CD4-positive, alpha-beta T cell (primary cell): Measurements from ENCODE around the gene LARGE1. TPM values are rescaled to one million over a fixed set of nuclear protein-coding genes. Genes with fewer than 3 reads are reported as not detected.

Experiments
- ATAC-seq: fragments of 200-7000 bp; cut with Tn5 transposase; one replicate; pipeline ENCODE4 v1.10.0; 2022; ENCODE audit warnings: mild to moderate bottlenecking; ENCODE audit not compliant: poor library complexity
- CTCF ChIA-PET: fragments of 350-600 bp; sonication (Branson Sonifier 250); formaldehyde crosslinking; loops from one replicate; lab custom pipeline; 2021; ENCODE audit warnings: antibody characterized with exemption, inconsistent platforms; lab: Charles Lee
- POLR2A ChIA-PET: fragments of 350-600 bp; sonication (Branson Sonifier 250); formaldehyde crosslinking; loops from one replicate; lab custom pipeline; 2021; ENCODE audit warnings: antibody characterized with exemption, inconsistent platforms; lab: Charles Lee
- DNase-seq, 14 experiments: peaks; one replicate each; pipeline ENCODE4 v3.0.0-alpha.2; 2013 to 2020; ENCODE audit warnings: mixed read lengths in 2 of 14
- H3K27ac ChIP-seq, 2 donors: one replicate each; pipeline versions ENCODE4 v1.5.1 to v1.7.0; 2013; ENCODE audit warnings: low read length in 2 of 2, low read depth in 1 of 2, mild to moderate bottlenecking in 1 of 2
- H3K27me3 ChIP-seq, 2 experiments: 1 replicate in 1 of 2; 2 replicates in 1 of 2; pipeline versions ENCODE4 v1.6.1 to v1.7.0; 2013; ENCODE audit warnings: low read length in 2 of 2, control low read depth in 1 of 2, mild to moderate bottlenecking in 1 of 2, moderate library complexity in 1 of 2; ENCODE audit not compliant: insufficient read depth in 2 of 2, control insufficient read depth in 1 of 2
- H3K36me3 ChIP-seq: one replicate; pipeline ENCODE4 v1.6.1; 2013; ENCODE audit warnings: low read length, control low read depth; ENCODE audit not compliant: insufficient read depth
- H3K4me1 ChIP-seq: one replicate; pipeline ENCODE4 v1.6.1; 2013; ENCODE audit warnings: low read length, control low read depth; ENCODE audit not compliant: insufficient read depth
- H3K4me3 ChIP-seq: one replicate; pipeline ENCODE4 v1.5.1; 2013; ENCODE audit warnings: mild to moderate bottlenecking, low read length, moderate library complexity
- H3K9me3 ChIP-seq, 2 experiments: 1 replicate in 1 of 2; 2 replicates in 1 of 2; pipeline versions ENCODE4 v1.6.1 to v1.7.0; 2013; ENCODE audit warnings: low read length in 2 of 2, mild to moderate bottlenecking in 2 of 2, control low read depth in 1 of 2, moderate library complexity in 1 of 2; ENCODE audit not compliant: control insufficient read depth in 1 of 2, insufficient read depth in 1 of 2
- H3K27ac Mint-ChIP-seq: one replicate; pipeline ENCODE4 v1.8.0; 2020; ENCODE audit warnings: mixed read lengths
- H3K27me3 Mint-ChIP-seq: one replicate; pipeline ENCODE4 v1.8.0; 2021; ENCODE audit warnings: mixed read lengths
- H3K36me3 Mint-ChIP-seq: one replicate; pipeline ENCODE4 v1.8.0; 2021; ENCODE audit warnings: low read depth, mixed read lengths
- H3K4me1 Mint-ChIP-seq: one replicate; pipeline ENCODE4 v1.8.0; 2021; ENCODE audit warnings: low read depth, mixed read lengths
- H3K4me3 Mint-ChIP-seq: one replicate; pipeline ENCODE4 v1.8.0; 2020; ENCODE audit warnings: mild to moderate bottlenecking, mixed read lengths
- H3K9me3 Mint-ChIP-seq: one replicate; pipeline ENCODE4 v1.8.0; 2020; ENCODE audit warnings: mixed read lengths
- CTCF ChIP-seq: fragments of 200-600 bp; IDR thresholded peaks from one replicate; pipeline ENCODE4 v1.8.0; 2022; ENCODE audit warnings: antibody characterized with exemption, mild to moderate bottlenecking
- intact Hi-C, 2 experiments: fragments of 100-400 bp; cut with DNase I in 1 of 2; cut with micrococcal nuclease in 1 of 2; formaldehyde crosslinking; loops; one replicate each; pipeline versions ENCODE4 v1.15.1 to v1.9.0; 2023 to 2025; cut with DNase I, micrococcal nuclease
- total RNA-seq, 174 experiments: library from RNA in 2 of 174; stranded (reverse) in 2 of 174; gene quantifications; one replicate each; pipeline ENCODE4 v1.2.3 and lab custom pipeline; 2021 to 2026

LARGE1 gene
- total RNA-seq, 2 experiments from 2014 or later, result 0.14 to 0.70 TPM

- H3K27me3 ChIP-seq, result no peaks in the 10 kb centered on the region
- intact Hi-C loops, result no loop called here
- no peaks in the 10 kb centered on the region for H3K36me3 ChIP-seq
- H3K4me1 ChIP-seq, result no peaks in the 10 kb centered on the region
- Mint-ChIP-seq H3K4me3 (no peak overlapping the region), H3K27ac (no peak overlapping the region), H3K36me3 (no peaks in the 10 kb centered on the region), H3K9me3 (no peaks in the 10 kb centered on the region), H3K4me1 (no peaks in the 10 kb centered on the region), H3K27me3 (no peaks in the 10 kb centered on the region)
- no peak overlapping the region for H3K27ac ChIP-seq
- H3K4me3 ChIP-seq, result no peak overlapping the region
- DNase-seq, result no peak
- H3K9me3 ChIP-seq, result peaks cover 0 to 4% of the 10 kb centered on the region in 2 experiments
- CTCF ChIA-PET, result no interaction called here
- ATAC-seq, result no peak
- no peak for TF ChIP-seq CTCF
- POLR2A ChIA-PET, result no interaction called here
These were observed 648.1 kb downstream of the LARGE1 start for GRCh38 chr22:33272180-33272579.

- no peak overlapping the region for H3K4me3 Mint-ChIP-seq
- POLR2A ChIA-PET, result no interaction called here
- no peaks in the 10 kb centered on the region for H3K4me1 Mint-ChIP-seq
- no peak for DNase-seq
- H3K36me3 ChIP-seq, result no peaks in the 10 kb centered on the region
- CTCF ChIA-PET, result no interaction called here
- no peaks in the 10 kb centered on the region for H3K27me3 Mint-ChIP-seq
- H3K9me3 ChIP-seq, result no peaks in the 10 kb centered on the region
- no peaks in the 10 kb centered on the region for H3K27me3 ChIP-seq
- TF ChIP-seq CTCF, result no peak
- no peaks in the 10 kb centered on the region for H3K4me1 ChIP-seq
- no peaks in the 10 kb centered on the region for H3K36me3 Mint-ChIP-seq
- no peak for ATAC-seq
- no peak overlapping the region for H3K4me3 ChIP-seq
- H3K27ac ChIP-seq, result no peak overlapping the region
- intact Hi-C loops, result no loop called here
- H3K27ac Mint-ChIP-seq, result no peak overlapping the region
- no peaks in the 10 kb centered on the region for H3K9me3 Mint-ChIP-seq
These were observed 648.7 kb downstream of the LARGE1 start for GRCh38 chr22:33271390-33272161.

- Histone ChIP-seq H3K4me3 (no peak overlapping the region), H3K36me3 (no peaks in the 10 kb centered on the region), H3K9me3 (peaks cover 0 to 3% of the 10 kb centered on the region in 2 experiments), H3K4me1 (no peaks in the 10 kb centered on the region), H3K27me3 (no peaks in the 10 kb centered on the region), H3K27ac (no peak overlapping the region)
- no peak for DNase-seq
- Mint-ChIP-seq H3K27me3 (no peaks in the 10 kb centered on the region), H3K27ac (no peak overlapping the region), H3K4me3 (no peak overlapping the region), H3K36me3 (no peaks in the 10 kb centered on the region), H3K4me1 (no peaks in the 10 kb centered on the region), H3K9me3 (no peaks in the 10 kb centered on the region)
- intact Hi-C loops, result no loop called here
- TF ChIP-seq CTCF, result no peak
- ATAC-seq, result no peak
- ChIA-PET POLR2A (no interaction called here), CTCF (no interaction called here)
These were observed 649.7 kb downstream of the LARGE1 start for GRCh38 chr22:33270596-33270995.
